ENCODE data around the gene HTR6. TPM values are rescaled to one million over a fixed set of nuclear protein-coding genes. Genes with fewer than 3 reads are reported as not detected.

The HTR6 gene
- total and polyA plus RNA-seq, 2 of the 4 experiments (the other 2 are of a cell fraction): not detected

GRCh38 chr1:19689085-19689757 is 24.5 kb downstream of the HTR6 start:
- Histone ChIP-seq H3K9me3 (ENCODE audit: control insufficient read depth, insufficient read depth, low read length) (peaks cover 3% of the 10 kb centered on the region; the same call in 1 of the 2 replicates), H3K9me1 (ENCODE audit: insufficient read depth, low read length) (no peaks in the 10 kb centered on the region), H3K9ac (ENCODE audit: low read depth, low read length) (no peak overlapping the region), H2AK5ac (ENCODE audit: low read depth, low read length) (no peak overlapping the region), H3K4me3 (ENCODE audit: insufficient read depth, low read depth, low read length) (no peak overlapping the region), H3K79me1 (ENCODE audit: low read depth in 1 of 2, low read length in 2 of 2) (no peaks in the 10 kb centered on the region), H4K20me1 (ENCODE audit: insufficient read depth, low read length) (no peaks in the 10 kb centered on the region; the same call in 1 of the 2 replicates), H4K5ac (ENCODE audit: low read depth, low read length) (no peak overlapping the region), H4K8ac (ENCODE audit: low read depth in 2 of 2, low read length in 2 of 2) (no peak overlapping the region), H2AFZ (replicated peaks; ENCODE audit: low read length, poor library complexity) (no peak overlapping the region), H3K4me1 (ENCODE audit: control insufficient read depth, insufficient read depth, low read length) (no peaks in the 10 kb centered on the region), H3K36me3 (ENCODE audit: control insufficient read depth, insufficient read depth, low read length) (peaks cover 12% of the 10 kb centered on the region; the same call in 1 of the 2 replicates), H2AK9ac (replicated peaks; ENCODE audit: low read depth, low read length, poor library complexity) (no peak overlapping the region), H3K27me3 (ENCODE audit: control insufficient read depth, insufficient read depth, low read length) (no peaks in the 10 kb centered on the region), H3K23ac (ENCODE audit: low read depth, low read length) (no peak overlapping the region), H2BK5ac (ENCODE audit: low read depth, low read length, poor library complexity, severe bottlenecking) (no peak overlapping the region), H3K14ac (replicated peaks; ENCODE audit: low read depth, low read length) (no peak overlapping the region), H3K18ac (ENCODE audit: low read depth, low read length) (no peak overlapping the region), H3K4ac (ENCODE audit: low read depth, low read length) (no peak overlapping the region), H3K4me2 (ENCODE audit: low read depth, low read length) (no peak overlapping the region), H2BK20ac (ENCODE audit: low read depth, low read length) (no peak overlapping the region), H3K27ac (ENCODE audit: insufficient read depth, low read length) (no peak overlapping the region), H2BK15ac (ENCODE audit: low read depth, low read length) (no peak overlapping the region), H3K56ac (ENCODE audit: extremely low read depth, insufficient read depth, low read length) (no peak overlapping the region), H4K91ac (ENCODE audit: insufficient read depth, low read depth, low read length) (no peak overlapping the region), H2BK120ac (ENCODE audit: low read depth, low read length) (no peak overlapping the region)
- intact Hi-C loops (cut with micrococcal nuclease): no loop called here
- DNase-seq (no peak), ATAC-seq (ENCODE audit: low read depth) (no peak)
- no TSS peak for BruUV-seq (replicated peaks)
- in situ Hi-C loops (cut with MboI; ENCODE audit: low sequenced_read_pairs): no loop called here
- WGBS, 2 experiments (ENCODE audit: extremely low coverage in 2 of 2, insufficient read length in 1 of 2): 96% methylated on average over 4 of the region's 5 CpGs; no CpG with 5 or more reads in 1 of the 2 experiments
- no peak for TF ChIP-seq USF2 (IDR thresholded peaks at IDR 0.05; ENCODE audit: low read depth, low read length)
- no peak for TF ChIP-seq RFX5 (IDR thresholded peaks at IDR 0.05; ENCODE audit: low read depth, low read length)
- no peak for TF ChIP-seq MAZ (IDR thresholded peaks at IDR 0.05; ENCODE audit: borderline replicate concordance, low read depth, low read length)
- TF ChIP-seq FOS (IDR thresholded peaks at IDR 0.05; ENCODE audit: low read depth, low read length): no peak
- TF ChIP-seq RAD21 (IDR thresholded peaks at IDR 0.05; ENCODE audit: low read length): no peak
- no peak for TF ChIP-seq CTCF (conservative IDR thresholded peaks at IDR 0.05; ENCODE audit: low read depth, low read length)
- TF ChIP-seq RCOR1 (IDR thresholded peaks at IDR 0.05; ENCODE audit: insufficient replicate concordance, low read length): no peak
- dilution Hi-C loops (cut with HindIII; ENCODE audit: low sequenced_read_pairs, unreplicated experiment): no loop called here
- ChIA-PET POLR2A (ENCODE audit: unreplicated experiment) (no interaction called here), CTCF (no interaction called here)
